Measurements from ENCODE around the gene TNKS1BP1. TPM values are rescaled to one million over a fixed set of nuclear protein-coding genes. Genes with fewer than 3 reads are reported as not detected.

TNKS1BP1 gene
- polyA plus RNA-seq, 12 donors, result 84.0 to 149 (median 111) TPM; not detected in 1

DNA sequence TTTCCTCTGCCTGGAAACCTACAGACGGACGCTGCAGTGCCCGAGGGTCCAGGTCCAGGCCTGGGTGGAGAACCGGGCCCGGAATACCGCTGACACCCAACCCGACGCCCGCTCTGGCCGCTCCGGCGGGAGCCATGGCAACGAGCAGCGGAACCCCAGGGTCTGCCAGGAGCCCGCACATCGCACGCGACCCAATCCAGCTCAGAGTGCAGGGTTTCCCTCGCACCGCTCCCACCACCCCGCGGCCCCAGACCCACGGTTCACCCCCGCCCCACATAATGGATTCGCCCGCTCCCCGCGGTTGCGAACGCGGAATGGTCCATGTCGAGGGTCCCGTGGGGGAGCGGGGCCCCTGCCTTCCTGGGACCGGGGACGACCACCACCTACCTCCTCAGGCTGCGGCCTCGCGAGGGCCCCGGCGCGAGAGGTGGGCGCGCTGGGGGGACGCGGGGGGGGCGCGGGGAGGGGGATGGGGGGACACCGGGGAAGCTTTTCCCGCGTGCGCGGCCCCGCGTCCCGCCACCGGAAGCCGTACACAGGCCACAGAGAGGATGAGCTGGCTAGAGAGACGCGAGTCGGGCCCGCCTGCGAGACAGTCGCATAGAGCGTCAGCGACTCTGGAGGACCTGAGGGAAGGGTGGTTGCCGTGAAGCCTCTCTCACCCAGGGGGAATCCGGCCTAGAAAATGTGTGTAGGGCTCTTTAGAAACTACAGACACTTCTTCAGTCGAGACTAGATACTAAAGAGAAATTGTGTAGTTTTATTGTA, 10.8 kb upstream of the TNKS1BP1 start, which contains the start of gene SSRP1:
Gene SSRP1, minus strand, starts transcription at position 550 of the 768 bp plus-strand sequence. CDS start 771 bp downstream, outside the sequence.
- peak; percentile 84 for DNase-seq

DNA sequence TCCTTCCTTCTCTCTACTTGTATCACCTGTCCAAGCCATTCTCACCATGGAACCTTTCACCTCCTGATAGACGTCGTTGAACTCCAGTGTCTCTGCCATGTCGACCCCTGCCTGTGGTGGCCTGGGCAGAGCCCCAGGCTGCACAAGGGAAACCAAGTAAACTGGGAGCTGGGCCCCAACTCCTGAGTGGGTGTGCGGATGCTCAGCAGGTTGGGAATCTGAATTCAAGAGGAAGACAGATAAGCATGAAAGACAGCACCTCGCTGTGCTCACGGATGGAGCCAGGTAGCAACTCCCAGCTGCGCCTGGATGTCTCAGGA, 10.2 kb upstream of the TNKS1BP1 start:
- no peak for DNase-seq

DNA sequence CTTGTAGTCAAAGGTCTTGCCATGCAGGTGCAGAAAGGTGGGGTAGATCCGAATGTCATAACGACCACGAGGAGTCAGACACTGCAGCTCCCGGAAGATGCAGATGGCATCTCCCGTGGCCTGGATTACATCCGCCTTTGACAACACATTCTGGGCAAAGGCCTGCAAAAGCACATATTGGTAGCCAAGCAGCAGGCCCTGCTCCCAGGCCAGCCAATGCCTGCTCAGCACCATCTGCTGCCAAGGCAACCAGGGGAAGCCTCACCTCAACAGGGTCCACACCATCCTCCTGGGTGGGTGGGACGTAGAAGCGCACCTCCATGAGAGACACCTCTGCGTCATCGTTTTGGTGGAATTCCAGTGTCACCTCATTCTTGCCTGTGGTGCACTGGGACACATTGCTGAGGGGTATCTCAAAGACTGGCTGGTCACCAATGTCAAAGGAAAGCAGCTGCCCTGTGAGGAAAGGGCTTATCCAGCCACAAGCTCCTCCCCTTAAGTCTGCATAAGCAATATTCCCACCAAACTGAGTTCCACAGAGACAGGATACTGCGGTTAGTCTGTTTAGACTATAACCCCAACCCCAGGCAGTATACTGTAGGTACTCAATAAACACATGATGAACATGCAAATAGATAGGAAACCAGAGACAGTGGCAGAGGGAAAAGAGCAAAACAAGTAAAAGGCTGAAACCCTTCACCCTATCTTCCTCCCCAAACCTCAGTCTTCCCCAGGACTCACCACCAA, 8.1 kb upstream of the TNKS1BP1 start:
- DNase-seq, result no peak

DNA sequence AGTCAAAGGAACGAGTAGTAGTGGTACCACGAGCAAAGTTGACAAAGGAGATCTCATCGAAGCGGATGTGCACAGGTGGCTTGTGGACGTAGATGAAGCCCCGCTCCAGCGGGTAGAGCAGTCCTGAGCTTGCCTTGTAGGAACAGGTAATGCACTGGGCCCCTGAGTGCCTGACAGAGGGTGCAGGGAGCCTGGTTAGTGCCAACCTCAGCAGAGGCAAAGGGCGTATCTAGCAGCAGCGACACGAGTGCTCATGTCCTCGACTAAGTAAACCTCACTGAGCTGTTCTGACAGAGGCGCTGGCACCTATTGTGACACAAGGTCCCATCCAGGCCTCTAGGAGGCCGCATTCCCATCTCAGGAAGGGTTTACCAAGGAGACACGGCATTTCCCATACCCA, 7.0 kb upstream of the TNKS1BP1 start:
- no peak for DNase-seq

DNA sequence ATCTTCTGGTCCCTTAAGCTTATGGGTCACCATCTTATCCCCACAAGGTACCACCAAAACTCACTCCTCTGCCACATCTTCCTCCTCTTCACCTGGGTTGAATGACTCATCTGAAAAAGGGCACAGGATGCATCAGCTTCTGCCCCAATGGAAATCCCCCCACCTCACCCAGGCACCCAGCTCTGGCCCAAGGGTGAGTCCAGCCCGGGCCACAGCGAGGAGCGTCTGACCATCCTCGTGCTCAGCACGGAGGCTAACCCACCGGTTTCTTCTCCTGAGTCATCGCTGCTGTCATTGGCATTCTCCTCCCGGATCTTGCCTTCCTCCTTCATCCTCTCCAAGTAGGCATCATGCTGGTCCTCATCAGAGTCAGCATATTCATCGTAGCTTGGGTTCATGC, 5.3 kb upstream of the TNKS1BP1 start:
- DNase-seq, result no peak

DNA sequence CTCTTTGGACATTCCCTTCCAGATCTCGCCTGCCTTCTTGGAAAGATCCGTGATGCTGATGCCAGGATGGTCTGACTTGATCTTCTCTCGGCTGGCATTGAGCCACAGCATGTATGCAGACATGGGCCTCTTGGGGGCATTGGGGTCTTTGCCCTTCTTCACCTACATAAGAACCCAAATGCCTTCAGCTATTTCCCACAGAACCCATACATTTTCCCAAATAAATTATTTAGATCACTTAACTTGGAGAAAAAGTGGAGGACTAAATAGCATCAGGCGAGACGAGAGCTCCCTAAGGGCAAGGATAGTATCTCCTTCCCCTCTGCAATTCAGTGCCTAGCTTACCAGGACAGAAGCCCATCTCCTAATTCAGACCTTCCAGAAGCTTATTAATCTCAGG, 3.0 kb upstream of the TNKS1BP1 start:
- DNase-seq, result no peak

DNA sequence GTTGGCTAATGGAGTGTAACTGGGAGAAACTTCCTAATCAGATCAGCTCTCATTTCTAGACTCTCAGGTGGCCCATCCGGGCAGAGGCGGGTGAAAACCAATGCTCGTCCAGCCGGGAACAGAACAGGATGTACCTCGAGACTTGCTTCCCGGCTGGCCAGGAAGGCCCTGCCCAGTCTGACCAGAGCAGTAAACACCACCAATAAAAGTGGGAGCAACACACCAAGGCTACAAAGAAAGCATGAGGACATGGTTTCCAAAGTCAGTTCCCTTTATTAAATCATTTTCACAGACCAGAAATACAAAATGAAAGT, 940 bp upstream of the TNKS1BP1 start:
- DNase-seq, result no peak

DNA sequence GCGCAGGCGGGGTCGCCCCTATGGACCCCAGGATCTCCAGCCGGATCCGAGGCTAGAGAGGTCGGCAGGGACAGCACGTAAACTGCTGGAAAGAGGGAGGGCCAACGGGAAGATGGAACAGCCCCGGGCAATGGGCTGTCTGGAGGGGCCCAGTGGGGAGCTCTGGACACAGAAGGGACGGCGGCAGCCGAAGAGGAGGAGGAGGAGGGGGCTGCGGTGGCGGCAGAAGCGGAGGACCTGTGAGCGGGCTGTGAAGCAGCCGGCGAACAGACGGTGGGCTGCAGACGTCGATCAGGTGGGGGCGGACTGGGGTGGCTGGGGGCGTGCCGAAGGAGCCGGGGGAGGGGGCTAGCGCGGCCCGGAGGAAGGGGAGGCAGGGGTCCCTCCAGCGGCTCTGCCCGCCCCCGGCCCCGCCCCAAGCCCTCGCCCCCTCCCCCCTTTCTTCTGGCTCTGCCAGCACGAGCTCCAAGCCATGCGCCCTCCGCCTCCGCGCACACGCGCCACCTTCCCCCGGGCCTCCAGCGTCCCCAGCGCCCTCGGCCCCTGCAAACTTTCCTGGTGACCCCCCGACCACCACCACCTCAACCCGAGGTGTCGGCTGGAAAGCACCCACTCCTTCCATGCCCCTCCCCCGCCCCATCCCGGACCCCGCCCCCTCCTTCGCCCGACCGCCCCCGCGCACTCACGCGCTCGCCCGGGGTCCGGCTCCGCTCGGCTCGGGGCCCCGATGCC, 432 bp downstream of the TNKS1BP1 start:
- DNase-seq, result peak; percentile 80

DNA sequence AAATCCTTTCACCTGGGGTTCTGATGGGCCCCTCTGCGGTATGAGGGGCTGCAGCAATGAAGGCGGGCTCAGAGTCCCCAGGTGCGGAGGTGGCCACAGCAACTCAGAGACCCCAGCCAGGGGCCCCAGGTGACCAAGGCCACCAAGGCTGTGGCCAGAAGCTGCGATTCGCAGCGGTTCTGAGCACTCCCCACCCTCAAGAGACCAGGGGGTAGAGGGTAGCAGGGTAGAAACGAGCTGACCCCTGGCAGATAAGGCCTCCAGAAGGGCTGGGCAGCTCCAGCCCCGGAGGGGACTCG, 948 bp downstream of the TNKS1BP1 start:
- DNase-seq, result no peak

DNA sequence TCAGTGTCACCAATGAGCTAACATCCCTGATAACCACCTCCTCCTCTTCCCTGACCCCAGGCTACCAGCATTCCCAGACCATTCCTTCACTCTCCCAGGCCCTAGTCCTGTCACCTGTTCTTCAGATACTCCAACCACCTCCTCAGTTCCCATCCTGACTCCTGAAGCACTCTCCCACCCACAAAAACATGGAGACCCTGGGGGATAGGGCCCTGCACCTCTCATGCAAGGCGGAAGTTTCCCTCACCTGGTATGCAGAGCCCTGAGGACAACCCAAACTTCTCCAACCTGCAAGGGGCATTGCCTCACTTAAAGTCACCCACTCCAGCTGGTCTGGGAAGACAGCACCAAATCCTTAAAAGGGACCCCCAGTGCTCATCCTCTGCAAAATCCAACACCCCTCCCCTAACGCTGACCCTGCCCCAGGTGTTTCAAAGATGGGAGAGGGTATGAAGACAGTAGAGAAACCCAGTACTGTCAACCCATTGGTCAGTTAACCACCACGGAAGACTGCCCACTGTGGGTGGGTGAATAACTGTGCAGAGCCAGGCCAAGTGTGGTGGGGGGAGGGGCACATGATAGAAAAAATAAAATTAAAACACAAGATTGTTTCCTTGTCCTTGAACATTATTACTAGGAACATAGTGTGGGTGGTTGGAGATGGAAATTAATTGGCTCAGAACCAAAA, 1.4 kb downstream of the TNKS1BP1 start:
- no peak for DNase-seq

DNA sequence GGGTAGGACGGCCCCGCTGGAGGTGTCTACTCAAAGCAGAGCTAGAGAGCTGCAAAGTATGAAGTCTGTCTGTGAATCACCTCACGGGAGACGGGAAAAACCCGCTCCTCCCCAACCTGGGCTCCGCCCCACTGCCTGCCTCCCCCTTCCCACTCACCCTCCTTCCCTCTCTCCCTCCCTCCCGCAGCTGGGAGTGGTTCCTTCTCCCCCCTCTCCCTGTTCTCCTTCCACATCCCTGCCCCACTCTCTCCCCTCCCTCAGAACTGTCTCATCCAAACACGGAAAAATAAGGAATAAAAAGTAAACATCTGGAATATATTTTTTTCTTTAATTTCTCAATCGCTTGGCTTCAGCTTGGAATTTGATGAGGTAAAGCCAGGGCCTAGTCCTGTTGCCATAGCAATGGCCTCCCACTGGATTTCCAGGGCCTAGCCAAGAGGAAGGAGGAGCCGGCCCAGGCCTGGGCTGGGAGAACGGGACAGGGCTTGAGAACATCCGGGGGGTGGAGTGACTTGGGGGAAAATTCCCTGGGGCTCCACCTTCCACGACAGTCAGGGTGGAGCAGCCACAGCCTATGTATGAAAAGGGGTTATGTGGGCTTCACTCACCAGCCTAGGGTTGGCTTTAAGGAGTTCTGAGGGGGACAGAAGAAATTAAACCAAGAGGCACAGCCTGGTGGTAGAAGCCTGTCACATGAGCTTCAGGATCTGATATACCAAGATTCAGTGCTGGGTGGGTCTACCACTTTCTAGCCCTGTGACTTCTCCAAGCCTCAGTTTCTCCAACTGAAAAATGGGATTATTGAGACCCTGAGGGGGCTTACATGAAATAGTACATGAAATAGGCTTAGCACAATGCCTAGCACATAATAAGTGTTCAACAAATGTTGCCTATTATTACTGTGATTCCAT, 2.2 kb downstream of the TNKS1BP1 start:
- DNase-seq, result peak; percentile 96

DNA sequence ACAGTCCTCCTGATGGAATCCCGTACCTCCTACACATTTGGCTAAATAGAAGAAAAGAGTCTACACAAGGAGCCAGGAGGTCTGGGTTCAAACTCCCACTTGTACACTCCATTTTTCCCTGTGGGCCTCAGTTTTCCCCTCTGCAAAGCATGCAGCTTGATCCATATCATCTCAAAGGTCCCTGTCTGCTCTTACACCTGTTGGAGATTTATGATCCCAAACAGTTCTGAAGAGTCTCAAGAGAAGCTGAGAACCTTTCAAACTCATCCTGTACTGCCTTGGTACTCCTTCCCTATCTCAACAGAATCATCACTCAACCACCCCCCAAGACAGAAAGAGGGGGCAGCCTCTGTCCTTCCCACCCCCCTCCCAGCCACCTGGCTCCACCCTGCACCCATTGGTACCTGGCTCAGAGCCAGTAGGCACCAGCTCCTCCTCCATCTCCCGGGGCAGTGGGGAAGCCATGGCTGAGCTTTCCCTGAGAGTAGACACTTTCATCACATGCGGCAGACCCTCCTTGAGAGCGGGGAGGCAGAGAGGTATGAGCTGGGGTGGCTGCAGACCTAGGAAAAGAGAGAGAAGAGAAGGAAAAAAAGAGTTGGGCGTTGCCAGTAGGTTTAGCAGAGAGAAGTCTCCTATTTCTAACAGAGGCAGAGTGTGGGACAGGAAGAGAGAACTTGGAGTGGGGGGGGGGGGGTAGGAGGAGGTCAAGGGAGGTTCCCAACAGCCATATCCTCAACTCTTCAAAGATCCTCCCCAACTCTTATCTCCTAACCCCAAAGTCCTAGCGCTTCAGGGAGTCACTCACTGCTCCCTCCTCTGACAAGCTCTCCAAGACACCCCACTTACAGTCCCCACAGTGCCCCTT, 3.1 kb downstream of the TNKS1BP1 start:
- DNase-seq, result no peak

DNA sequence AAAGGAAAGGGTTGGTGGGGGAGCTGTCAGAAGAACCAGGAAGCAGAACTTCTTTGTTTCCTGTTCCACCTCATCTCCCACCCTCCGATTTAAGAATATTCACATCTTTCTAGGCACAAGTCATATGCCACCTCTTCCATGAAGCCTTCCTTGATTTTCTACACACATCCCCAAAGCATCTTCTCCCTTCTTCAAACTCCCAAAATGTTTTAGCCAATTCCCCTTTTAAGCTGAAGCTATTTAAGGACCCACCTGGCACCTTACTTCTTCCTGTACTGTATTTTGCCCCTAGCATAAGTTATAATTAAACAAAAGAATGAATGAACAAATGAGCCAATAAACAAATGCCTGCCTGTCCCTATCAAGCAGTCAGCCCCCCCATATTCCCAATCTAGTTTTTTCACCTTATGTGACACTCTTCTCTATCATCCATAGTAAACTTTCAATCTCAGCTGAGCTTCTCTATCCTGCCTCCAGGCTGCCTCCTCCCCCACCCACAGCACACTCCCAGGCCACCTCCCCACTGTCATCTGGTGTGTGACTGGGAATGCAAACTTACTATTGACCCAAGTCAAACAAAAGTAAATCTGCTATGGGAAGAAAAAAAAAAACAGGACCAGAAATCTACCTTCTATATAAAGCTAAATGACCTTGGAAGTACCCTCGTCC, 3.9 kb downstream of the TNKS1BP1 start:
- DNase-seq, result no peak

DNA sequence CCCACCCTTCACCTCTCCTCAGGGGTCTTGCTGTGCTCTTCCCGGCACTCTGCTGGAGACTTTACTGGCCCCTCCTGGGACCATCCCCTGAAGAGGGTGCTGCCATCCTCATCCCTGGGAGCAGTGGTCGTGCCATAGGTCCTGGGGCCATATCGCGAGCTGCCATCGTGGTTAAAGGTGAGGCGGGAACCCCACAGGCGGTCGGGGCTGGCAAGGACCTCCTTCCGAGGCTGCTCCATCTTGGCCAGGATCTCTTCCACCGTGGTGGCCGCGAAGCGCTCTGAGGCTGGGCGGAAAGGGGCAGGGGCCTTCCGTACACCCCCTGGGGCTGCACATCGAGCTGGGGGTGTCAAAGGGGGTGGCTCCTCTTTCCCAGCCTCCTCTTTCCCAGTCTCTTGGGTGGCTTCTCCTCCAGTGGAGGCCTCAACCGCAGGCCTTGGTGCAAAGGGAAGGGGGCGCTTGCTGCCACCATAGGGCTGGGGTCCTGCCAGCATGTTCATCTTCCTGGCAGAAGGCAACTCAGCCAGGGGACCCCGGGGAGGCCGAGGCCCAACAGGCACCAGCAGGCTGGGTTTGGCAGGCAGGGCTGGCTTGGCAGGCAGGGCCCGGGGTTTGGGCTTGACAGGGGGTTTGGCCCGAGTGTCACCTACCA, 4.6 kb downstream of the TNKS1BP1 start:
- no peak for DNase-seq

DNA sequence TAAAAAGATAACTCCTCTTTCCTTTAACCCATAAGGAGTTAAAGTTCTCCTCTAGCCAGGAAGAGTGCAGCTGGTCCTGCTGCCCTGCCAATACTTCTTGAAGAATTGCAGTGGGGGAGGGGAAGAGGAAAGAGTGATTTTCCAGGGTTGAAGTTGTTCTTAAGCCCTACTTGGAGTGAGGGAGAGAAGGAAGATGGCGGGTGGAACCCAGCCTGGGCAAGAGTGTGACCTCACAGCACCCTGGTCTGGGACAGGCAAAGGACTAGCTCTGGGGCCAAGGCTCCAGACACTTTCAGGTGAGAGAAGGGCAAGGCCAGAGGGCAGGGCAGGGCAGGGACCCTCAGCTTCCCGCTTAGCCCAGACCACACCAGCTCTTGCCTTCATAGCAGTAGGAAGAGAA, 6.6 kb downstream of the TNKS1BP1 start:
- DNase-seq, result peak; percentile 88

DNA sequence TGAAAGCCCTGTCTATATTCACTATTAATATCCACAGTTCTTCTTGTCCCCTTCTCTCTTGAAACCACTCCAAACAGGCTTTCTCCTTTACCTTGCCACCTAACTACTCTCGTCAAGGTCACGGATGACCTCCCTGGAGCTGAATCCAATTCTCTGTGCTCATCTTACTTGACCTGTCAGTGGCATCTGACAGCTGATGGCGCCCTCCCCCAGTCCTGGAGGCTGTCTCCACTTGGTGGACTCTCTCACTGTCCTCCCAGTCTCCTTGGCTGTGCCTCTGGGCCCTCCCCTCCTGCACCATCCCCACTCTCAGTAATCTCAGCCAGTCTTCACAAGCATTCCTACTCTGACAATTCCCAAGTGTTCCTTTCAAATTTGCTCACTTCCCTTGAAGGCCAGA, 8.7 kb downstream of the TNKS1BP1 start:
- no peak for DNase-seq

DNA sequence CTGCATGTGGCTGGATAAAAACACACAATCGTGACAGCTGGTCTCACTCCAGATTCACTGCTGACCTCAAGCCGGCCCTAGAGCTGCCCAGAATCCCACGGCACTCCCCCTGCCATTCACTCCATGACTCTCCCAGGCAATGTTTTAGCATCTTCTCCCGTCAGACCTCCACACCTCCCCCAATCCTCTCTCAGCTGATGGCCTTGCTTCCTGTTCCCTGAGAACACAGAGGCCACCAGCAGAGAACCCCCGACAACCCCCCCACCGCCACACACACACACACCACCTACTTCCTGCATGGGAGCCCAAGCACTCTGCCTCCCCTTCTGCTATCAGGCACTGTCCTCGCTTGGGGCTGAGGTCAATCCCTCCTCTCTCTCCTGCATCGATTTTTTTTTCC, 9.3 kb downstream of the TNKS1BP1 start:
- DNase-seq, result no peak

DNA sequence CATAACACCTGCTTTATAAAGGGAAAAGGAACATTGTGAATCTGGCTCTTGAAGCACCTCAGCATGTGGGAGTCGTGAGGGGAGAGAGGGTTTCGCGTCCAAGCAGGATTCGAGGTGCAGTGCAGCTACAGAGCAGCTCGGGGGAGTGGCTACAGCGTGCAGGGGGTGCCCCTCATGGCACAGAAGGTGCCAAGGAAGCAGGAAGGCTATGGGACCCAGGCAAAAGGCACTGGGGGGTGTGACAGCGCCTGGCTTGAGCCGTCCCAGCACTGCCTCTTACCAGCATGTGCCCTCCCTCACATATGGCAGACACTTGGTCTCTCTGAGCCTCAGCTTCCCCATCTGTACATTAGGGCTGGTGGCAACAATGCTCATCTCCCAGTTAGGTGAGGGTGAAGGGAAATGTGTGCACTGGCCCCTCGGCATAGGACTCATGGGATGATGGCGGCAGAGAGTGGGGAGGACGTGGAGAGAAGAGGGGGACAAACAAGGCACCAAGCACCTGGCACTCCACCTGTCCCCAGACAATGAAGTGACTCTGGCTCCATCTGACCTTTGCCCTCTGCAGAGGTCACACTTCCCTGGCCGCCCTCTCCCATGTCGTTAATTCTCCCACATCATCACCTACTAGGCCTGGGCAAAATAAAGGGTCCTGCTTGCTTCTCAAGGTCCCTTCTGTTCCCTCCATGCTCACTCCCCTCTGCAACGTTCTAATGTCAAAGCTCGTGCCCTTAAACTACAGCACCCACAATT, 10.4 kb downstream of the TNKS1BP1 start:
- DNase-seq, result no peak

DNA sequence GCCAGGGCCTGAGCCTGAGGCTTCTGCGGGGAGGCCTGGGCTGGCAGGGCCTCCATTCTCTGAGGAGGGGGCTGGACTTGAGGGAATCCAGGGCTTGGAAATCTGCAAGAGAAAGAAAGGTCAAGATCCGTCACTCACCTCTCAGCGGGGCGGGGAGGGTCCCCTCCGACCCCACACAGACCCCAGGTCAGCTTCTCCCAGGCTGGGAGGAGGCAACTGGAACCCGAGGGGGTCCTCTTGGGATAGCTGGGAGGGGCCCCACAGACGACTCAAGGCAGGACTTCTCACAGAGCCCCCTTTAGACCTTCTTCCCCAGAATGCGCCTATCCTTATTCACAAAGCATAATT, 11.0 kb downstream of the TNKS1BP1 start:
- DNase-seq, result no peak
